Activated naive CD4-positive, alpha-beta T cell treated with anti-CD3 and anti-CD28 coated beads, Interleukin-2, amount 10 ng/mL, durations not matched to agents 7 days and 5 days (primary cell): ENCODE data around the gene DLGAP3.

Source experiments
- CTCF ChIA-PET: fragments of 350-600 bp; sonication (Branson Sonifier 250); formaldehyde crosslinking; loops from one replicate; lab custom pipeline; 2021; ENCODE audit warnings: antibody characterized with exemption; lab: Charles Lee
- DNase-seq: peaks from one replicate; pipeline ENCODE4 v3.0.0-alpha.2; 2020
- H3K27ac Mint-ChIP-seq: one replicate; pipeline ENCODE4 v1.8.0; 2021; ENCODE audit warnings: mild to moderate bottlenecking, moderate library complexity, mixed read lengths
- H3K27me3 Mint-ChIP-seq: one replicate; pipeline ENCODE4 v1.8.0; 2021; ENCODE audit warnings: mild to moderate bottlenecking, mixed read lengths
- H3K36me3 Mint-ChIP-seq: one replicate; pipeline ENCODE4 v1.8.0; 2021; ENCODE audit warnings: mixed read lengths
- H3K4me1 Mint-ChIP-seq: one replicate; pipeline ENCODE4 v1.8.0; 2021; ENCODE audit warnings: mixed read lengths
- H3K4me3 Mint-ChIP-seq: one replicate; pipeline ENCODE4 v1.8.0; 2021; ENCODE audit warnings: mild to moderate bottlenecking, moderate library complexity, mixed read lengths
- H3K9me3 Mint-ChIP-seq: one replicate; pipeline ENCODE4 v1.8.0; 2021; ENCODE audit warnings: mixed read lengths

The DLGAP3 gene

DNA sequence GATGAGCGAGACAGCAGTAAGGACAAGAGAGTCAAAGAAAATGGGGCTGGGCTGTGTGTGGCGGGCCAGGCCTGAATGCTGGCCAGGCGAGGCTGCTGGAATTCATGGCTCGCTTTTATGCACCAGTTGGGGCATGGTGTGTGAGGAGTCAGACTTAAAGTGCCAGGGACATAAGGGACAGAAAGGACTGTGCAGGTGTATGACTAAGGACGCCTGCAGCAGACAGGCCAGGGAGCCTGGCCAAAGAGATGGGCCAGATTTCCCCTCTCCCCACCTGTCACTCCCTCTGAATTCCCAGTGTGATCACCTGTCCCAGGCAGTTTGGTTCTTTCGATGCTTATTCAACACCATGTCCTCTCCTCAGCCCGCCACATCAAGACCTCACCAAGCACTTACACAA lies 53.0 kb downstream of the DLGAP3 start:
- Mint-ChIP-seq H3K27ac (no peak overlapping the region), H3K4me1 (peaks cover 3% of the 10 kb centered on the region), H3K4me3 (no peak overlapping the region), H3K36me3 (no peaks in the 10 kb centered on the region), H3K27me3 (peaks cover 55% of the 10 kb centered on the region), H3K9me3 (no peaks in the 10 kb centered on the region)
- CTCF ChIA-PET, result interaction anchor here (1.3 kb wide), 1 partner anchor 10 kb away, joined by 3 read pairs; no protein-coding TSS in a partner anchor
- no peak for DNase-seq

DNA sequence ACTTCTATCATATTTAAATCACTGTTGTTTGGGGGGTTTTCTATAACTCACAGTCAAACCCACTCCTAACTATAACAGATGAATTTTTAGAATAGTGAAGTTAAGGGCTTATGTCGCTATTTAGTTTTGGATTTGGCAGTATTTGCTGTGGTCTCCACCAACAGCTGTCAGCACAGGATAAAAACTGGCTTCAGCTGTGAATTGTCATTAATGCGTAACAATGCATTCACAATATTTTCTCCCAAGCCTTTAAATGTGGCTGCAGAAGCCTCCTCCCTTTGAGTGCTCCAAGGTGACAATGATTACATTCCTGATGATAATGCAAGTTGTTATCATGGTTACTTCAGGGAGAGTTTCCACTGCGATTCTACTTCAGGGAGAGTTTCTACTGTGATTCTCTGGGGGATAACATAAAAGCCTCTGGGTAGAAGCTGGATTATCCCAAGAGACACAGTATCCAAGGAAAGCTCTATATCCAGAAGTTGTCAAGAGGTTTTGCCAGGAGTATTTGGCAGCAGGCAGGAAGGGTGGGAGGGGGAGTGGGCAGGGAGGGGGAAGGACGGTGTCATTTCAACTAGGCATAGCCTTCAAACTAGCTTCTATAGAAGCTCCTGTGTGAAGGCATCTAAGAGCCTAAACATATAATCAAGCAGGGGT lies 55.0 kb downstream of the DLGAP3 start:
- peaks cover 8% of the 10 kb centered on the region for H3K4me1 Mint-ChIP-seq
- no peak overlapping the region for H3K27ac Mint-ChIP-seq
- H3K9me3 Mint-ChIP-seq, result no peaks in the 10 kb centered on the region
- H3K36me3 Mint-ChIP-seq, result no peaks in the 10 kb centered on the region
- no peak overlapping the region for H3K4me3 Mint-ChIP-seq
- peaks cover 50% of the 10 kb centered on the region for H3K27me3 Mint-ChIP-seq
- CTCF ChIA-PET, result interaction anchor here (2.1 kb wide), 1 partner anchor 22 kb away, joined by 4 read pairs; no protein-coding TSS in a partner anchor
- DNase-seq, result no peak

DNA sequence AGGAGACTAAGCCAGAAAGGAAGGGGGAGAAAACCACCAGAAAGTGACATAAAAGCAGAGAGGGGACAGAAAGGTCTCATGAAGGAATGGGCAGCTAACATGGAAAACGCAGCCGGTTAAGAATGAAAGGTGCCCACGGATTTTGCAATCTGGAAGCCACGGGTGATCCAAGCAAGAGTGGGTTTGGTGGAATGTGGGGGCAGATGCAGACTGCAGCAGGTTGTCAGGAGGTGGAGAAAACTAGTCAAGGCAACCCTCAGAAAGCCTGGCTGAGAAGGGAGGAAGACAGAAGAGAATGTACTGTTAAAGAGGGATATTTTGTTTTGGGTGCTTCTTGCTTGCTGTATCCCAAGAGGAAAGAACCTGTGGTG lies 57.3 kb downstream of the DLGAP3 start:
- Mint-ChIP-seq H3K4me3 (no peak overlapping the region), H3K27me3 (peaks cover 59% of the 10 kb centered on the region), H3K9me3 (no peaks in the 10 kb centered on the region), H3K27ac (no peak overlapping the region), H3K36me3 (no peaks in the 10 kb centered on the region), H3K4me1 (peaks cover 8% of the 10 kb centered on the region)
- CTCF ChIA-PET, result interaction anchor here (1.0 to 1.6 kb wide), 2 partner anchors 9 to 84 kb away, joined by 3 to 5 read pairs; no protein-coding TSS in a partner anchor
- no peak for DNase-seq

DNA sequence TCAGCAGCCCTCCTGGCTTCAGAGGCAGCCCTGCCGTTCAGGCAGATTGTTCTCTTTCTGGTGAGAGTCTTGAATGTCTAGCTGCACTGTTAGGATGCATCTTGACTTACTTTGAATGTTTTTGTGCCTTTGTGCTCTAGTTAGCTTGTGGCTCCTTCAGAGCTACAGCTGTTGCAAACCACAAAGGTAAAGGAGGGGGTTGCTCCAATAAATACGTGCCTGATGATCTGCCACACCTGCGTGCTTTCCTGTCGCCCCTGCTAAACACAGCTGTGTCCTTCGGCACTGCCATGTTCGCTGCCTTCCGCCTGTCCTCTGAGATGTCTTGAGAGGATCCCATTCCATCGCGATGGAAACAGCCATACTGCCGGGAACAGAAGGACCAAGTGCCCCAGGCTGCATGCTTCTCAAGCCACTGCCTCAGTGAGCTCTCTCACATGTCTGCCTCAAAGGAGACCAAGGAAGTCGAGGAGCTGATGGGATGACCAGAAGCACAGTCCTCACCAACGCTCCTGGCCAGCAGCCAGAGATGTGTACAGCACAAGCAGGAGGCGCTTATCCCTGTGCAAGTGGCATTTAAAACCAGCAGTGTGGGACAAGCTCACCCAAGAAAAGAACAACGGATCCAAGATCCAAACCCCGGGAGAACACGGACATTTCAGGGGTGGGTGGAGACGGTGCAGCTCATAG lies 57.9 kb downstream of the DLGAP3 start:
- CTCF ChIA-PET, result interaction anchor here (1.0 to 1.6 kb wide), 2 partner anchors 9 to 83 kb away, joined by 3 to 5 read pairs; no protein-coding TSS in a partner anchor
- no peaks in the 10 kb centered on the region for H3K36me3 Mint-ChIP-seq
- H3K4me3 Mint-ChIP-seq, result no peak overlapping the region
- H3K27me3 Mint-ChIP-seq, result peaks cover 57% of the 10 kb centered on the region
- H3K9me3 Mint-ChIP-seq, result no peaks in the 10 kb centered on the region
- DNase-seq, result no peak
- peaks cover 8% of the 10 kb centered on the region for H3K4me1 Mint-ChIP-seq
- no peak overlapping the region for H3K27ac Mint-ChIP-seq

DNA sequence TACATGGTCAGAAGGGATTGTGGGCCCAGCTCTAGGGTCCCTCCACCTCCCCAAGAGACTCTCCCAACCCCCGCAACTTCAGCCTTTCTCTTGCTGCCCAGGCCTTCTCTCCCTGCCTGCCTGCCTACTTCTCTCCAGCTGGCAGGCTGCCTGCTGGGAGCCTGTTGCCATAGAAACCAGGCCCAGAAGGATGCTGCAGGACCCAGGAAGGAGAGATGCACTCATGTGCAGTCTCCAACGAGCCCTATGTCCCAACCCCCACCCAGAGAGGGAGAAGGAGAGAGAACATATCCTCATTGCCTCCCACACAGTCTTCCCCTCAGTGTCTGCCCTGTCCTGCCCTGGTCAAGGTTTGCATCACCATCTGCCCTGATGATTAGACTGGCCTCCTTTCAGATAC lies 59.1 kb downstream of the DLGAP3 start:
- H3K27me3 Mint-ChIP-seq, result peaks cover 50% of the 10 kb centered on the region
- H3K4me1 Mint-ChIP-seq, result peaks cover 10% of the 10 kb centered on the region
- no peak for DNase-seq
- H3K27ac Mint-ChIP-seq, result no peak overlapping the region
- H3K36me3 Mint-ChIP-seq, result no peaks in the 10 kb centered on the region
- CTCF ChIA-PET, result interaction anchor here (0.7 to 1.6 kb wide), 3 partner anchors 18 to 1957 kb away, joined by 3 to 5 read pairs (median 4); no protein-coding TSS in a partner anchor
- H3K9me3 Mint-ChIP-seq, result no peaks in the 10 kb centered on the region
- no peak overlapping the region for H3K4me3 Mint-ChIP-seq

DNA sequence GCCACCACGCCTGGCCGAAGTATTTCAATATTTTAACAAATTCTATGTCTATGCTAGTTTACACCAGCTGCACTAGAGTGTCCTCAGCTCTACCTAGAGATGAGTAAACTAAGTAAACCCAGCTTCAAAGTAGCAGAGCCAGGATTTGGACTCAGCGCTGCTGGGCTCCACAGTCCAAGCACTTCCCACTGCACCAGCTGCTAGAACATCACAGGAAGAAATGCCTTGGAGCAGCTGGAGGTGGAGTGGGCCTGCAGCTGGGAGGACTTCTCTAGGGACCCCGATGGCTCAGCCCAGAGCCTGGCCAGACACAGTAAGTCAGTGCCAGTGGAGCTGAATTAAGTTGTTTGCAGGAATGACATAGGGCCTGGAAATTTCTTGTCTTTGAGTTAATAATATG lies 59.7 kb downstream of the DLGAP3 start:
- no peaks in the 10 kb centered on the region for H3K9me3 Mint-ChIP-seq
- no peak overlapping the region for H3K4me3 Mint-ChIP-seq
- no peak for DNase-seq
- H3K27me3 Mint-ChIP-seq, result peaks cover 47% of the 10 kb centered on the region
- H3K36me3 Mint-ChIP-seq, result no peaks in the 10 kb centered on the region
- peaks cover 12% of the 10 kb centered on the region for H3K4me1 Mint-ChIP-seq
- H3K27ac Mint-ChIP-seq, result no peak overlapping the region
- CTCF ChIA-PET, result interaction anchor here (0.7 to 1.5 kb wide), 2 partner anchors 17 to 1957 kb away, joined by 3 to 4 read pairs; no protein-coding TSS in a partner anchor

DNA sequence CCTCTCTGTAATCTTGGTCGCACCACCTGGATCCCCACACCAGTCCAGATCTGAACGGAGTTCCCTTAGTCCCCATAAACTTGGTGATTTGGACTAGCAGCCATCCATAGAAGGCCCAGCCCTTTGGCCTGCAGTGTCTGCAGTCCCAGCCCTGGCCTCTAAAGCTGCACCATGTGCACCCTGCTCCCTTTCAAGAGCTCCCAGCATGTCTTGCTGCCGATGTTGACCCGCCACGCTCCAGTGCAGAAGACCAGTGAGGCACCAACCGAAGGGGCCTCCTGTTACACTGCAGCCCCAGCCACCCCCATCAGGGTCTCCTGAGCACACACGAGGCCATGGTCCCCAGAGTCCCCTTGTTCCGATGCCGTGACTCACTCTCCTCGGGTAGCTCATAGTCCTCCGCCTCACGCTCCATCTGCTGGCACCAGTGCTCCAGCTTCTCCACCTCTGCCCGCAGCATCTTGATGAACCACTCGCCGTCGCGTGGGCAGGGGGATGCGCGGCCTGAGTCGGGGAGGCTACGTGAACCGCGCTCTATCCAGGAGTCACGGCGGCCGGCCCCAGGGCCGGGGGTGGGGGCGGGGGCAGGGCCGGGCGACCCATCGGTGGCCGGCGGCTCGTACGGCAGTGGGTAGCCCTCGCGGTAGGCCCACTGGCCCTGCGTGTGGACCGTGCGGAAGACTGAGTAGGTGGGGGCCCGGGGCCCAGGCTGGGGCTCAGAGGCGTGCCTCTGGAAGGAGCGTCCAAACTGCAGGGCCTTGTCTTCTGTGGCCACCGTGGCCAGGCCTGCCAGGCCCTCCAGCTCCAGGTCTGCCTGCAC lies 61.0 kb downstream of the DLGAP3 start:
- no peak for DNase-seq
- no peaks in the 10 kb centered on the region for H3K36me3 Mint-ChIP-seq
- H3K27ac Mint-ChIP-seq, result no peak overlapping the region
- no peak overlapping the region for H3K4me3 Mint-ChIP-seq
- CTCF ChIA-PET, result no interaction called here
- H3K27me3 Mint-ChIP-seq, result peaks cover 43% of the 10 kb centered on the region
- H3K4me1 Mint-ChIP-seq, result peaks cover 25% of the 10 kb centered on the region
- no peaks in the 10 kb centered on the region for H3K9me3 Mint-ChIP-seq

DNA sequence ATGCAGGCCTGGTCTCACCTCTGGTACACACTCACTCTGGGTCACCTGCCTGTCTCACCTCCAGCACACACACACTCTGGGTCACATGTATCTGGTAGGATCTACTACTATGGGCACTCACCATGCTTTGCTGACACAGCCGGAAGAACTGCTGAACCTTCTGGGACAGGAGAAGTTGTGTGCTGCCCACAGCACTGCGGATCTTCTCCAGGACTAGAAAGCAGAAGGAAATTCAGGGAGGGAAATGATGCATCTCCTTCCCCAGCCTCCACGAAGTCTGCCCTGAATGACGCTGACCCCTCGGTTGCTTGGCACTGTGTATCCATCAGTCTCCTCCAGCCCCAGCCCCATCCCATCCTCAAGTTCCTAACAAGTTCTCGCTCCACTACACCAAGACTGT lies 62.0 kb downstream of the DLGAP3 start:
- Mint-ChIP-seq H3K27ac (no peak overlapping the region), H3K27me3 (peaks cover 38% of the 10 kb centered on the region), H3K9me3 (no peaks in the 10 kb centered on the region), H3K4me3 (no peak overlapping the region), H3K36me3 (no peaks in the 10 kb centered on the region), H3K4me1 (peaks cover 35% of the 10 kb centered on the region)
- CTCF ChIA-PET, result interaction anchor here (0.7 to 4.6 kb wide), 7 partner anchors 8 to 118 kb away, joined by 3 to 58 read pairs (median 4); partner anchors contain the start of genes SMIM12 and TMEM35B
- no peak for DNase-seq

DNA sequence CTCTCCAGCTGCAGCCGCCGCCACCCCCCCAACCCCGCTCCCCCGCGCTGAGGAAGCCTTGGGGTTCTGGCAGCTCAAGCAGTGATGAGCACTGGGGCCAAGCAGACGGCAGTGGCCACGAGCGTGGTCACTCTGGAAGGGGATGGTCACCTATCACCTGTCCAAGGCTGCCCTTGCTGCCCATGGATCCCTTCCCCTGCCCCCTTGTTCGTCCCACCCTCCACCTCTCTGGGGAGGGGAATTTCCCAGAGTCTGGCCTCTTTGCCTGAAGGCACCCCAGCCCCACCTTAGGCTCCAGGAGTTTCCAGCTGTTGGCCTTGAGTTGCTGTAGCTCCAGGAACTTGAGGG lies 62.7 kb downstream of the DLGAP3 start:
- Mint-ChIP-seq H3K27me3 (peaks cover 31% of the 10 kb centered on the region), H3K36me3 (no peaks in the 10 kb centered on the region), H3K4me3 (peak overlapping the region; percentile 76), H3K27ac (no peak overlapping the region), H3K9me3 (no peaks in the 10 kb centered on the region), H3K4me1 (peaks cover 37% of the 10 kb centered on the region)
- DNase-seq, result no peak
- CTCF ChIA-PET, result interaction anchor here (0.8 to 4.6 kb wide), 8 partner anchors 8 to 118 kb away, joined by 3 to 58 read pairs (median 4); partner anchors contain the start of gene TMEM35B

DNA sequence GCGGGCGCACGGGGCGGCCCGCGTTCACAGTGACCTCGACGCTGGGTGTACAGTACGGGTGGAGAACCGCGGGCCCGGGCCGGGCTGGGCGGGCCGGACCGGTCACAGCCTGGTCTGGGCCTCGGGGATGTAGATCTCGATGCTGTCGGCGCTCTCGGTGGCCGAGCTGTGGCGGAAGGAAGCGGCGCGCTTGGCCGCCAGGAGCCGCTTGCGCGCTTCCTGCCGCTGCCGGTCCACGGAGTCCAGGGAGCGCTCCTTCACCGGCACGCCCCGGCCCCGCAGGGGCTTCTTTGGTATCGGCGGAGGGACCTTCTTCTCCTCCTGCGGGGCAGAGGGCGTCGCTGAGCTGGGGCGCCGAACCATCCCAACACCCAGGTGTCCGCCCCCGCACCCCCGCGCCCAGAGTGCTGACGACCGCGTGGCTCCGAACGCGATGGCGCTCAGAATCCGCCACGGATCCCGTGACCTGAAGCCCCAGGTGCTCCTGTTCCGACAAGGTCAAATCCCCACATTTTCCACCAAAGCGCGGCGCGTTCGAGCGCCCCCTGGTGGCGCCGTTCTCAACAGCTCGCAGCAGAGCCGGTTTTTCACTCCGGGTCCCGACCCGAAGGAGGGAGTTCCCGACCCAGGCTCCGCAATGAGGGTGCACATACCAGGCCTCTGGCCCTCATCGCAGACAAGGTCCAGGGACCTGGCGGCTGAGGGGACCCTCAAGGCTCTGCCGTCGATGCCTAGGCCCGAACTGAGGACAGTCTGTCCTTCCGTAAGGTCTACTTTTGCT lies 63.3 kb downstream of the DLGAP3 start:
- no peaks in the 10 kb centered on the region for H3K36me3 Mint-ChIP-seq
- peaks cover 32% of the 10 kb centered on the region for H3K4me1 Mint-ChIP-seq
- peak overlapping the region; percentile 76 for H3K4me3 Mint-ChIP-seq
- H3K9me3 Mint-ChIP-seq, result no peaks in the 10 kb centered on the region
- H3K27ac Mint-ChIP-seq, result peak overlapping the region; percentile 90
- DNase-seq, result peak; percentile 93
- H3K27me3 Mint-ChIP-seq, result peaks cover 26% of the 10 kb centered on the region
- CTCF ChIA-PET, result interaction anchor here (1.0 to 4.6 kb wide), 8 partner anchors 10 to 119 kb away, joined by 3 to 58 read pairs (median 4); partner anchors contain the start of gene TMEM35B

DNA sequence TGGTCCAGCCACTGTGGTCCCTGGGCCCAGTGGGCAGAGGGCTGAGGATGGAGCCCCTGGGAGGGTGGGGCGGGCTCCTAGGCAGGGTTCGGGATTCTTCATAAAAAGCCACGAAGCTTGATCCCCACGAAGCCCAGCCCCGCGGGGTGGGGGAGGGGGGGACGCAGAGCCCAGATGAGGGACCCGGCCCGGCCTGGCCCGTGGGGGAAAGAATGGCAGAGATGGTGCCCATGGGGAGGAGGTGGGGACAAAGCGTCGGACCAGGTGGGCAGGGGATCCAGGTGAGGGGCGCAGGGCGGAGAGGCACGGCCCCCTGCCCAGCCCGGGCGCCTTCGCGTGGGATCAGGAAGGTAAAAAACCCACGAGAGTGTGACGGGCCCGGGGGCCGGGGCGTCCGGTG lies 63.9 kb downstream of the DLGAP3 start:
- CTCF ChIA-PET, result interaction anchor here (0.6 to 4.6 kb wide), 4 partner anchors 11 to 379 kb away, joined by 3 to 58 read pairs (median 4); partner anchors contain the start of gene TMEM35B
- Mint-ChIP-seq H3K4me1 (peaks cover 29% of the 10 kb centered on the region), H3K9me3 (no peaks in the 10 kb centered on the region), H3K36me3 (no peaks in the 10 kb centered on the region), H3K27me3 (peaks cover 22% of the 10 kb centered on the region), H3K27ac (peak overlapping the region; percentile 75), H3K4me3 (peak overlapping the region; percentile 44)
- no peak for DNase-seq

DNA sequence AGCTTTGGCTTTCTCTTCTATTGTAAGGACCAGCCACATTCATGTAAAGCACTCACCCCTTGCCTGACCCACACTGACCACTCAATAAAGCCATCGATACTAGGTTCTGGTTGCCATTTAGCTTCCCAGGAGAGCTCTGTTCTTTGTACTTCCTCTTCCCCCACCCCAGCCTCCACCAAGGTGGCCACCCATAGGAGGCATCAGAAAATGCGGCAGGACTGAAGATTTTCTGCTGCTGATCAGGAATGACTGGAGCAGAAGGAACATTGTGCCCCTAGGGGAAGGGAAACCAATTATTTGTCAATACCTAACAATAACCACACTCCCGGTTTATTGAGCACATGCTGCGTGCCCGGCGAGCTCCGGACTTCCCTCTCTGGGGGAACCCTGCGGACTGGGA lies 64.7 kb downstream of the DLGAP3 start:
- Mint-ChIP-seq H3K27me3 (peaks cover 18% of the 10 kb centered on the region), H3K9me3 (no peaks in the 10 kb centered on the region), H3K36me3 (no peaks in the 10 kb centered on the region), H3K27ac (peak overlapping the region; percentile 56), H3K4me1 (peaks cover 37% of the 10 kb centered on the region), H3K4me3 (peak overlapping the region; percentile 68)
- CTCF ChIA-PET, result interaction anchor here (0.6 to 4.6 kb wide), 4 partner anchors 10 to 380 kb away, joined by 3 to 58 read pairs (median 4); no protein-coding TSS in a partner anchor
- no peak for DNase-seq

DNA sequence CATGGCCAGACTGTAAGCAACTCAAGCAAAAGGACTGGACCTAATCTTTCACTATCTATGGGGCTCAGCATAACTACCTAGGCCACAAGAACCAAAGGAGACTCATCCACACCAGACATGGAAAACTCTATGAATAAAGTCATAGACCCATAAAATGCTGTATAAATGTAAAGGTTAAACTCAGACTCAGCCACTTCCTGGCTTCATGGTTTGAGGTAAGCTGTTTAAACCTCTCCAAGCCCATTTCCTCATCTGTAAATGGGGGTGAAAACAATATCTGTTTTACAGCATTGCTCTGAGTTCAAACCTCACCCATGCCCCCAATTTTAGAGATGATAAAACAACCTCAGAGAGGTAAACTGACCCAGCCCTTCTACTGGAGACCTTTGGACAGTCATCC lies 65.9 kb downstream of the DLGAP3 start:
- Mint-ChIP-seq H3K4me3 (no peak overlapping the region), H3K9me3 (no peaks in the 10 kb centered on the region), H3K36me3 (peaks cover 2% of the 10 kb centered on the region), H3K27me3 (peaks cover 18% of the 10 kb centered on the region), H3K4me1 (peaks cover 44% of the 10 kb centered on the region), H3K27ac (peak overlapping the region; percentile 86)
- CTCF ChIA-PET, result interaction anchor here (4.6 kb wide), 1 partner anchor 9 kb away, joined by 58 read pairs; no protein-coding TSS in a partner anchor
- peak; percentile 28 for DNase-seq
